ENCODE results near the gene DNAJB8. TPM values are rescaled to one million over a fixed set of nuclear protein-coding genes. Genes with fewer than 3 reads are reported as not detected.

DNAJB8 gene
- total and polyA plus RNA-seq, 4 experiments from 2014 or later = not detected

DNA sequence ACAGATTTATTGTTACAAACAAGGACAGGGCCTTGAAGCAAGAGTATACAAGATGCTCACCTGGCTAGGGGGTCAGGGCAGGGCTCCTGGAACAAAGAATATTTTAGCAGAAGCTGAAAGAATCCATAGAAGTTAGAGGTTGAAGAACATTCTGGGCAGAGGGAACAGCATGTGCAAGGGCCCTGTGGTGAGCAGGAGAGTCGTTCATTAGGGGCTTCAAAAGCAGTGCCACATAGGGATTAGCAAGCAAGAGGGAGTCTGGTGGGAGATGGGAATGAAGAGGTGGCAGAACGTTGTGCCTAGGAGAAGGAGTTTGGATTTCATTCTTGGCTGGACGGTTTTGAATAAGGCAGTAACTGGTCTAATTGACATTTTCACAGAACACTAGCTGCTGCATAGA lies 22.9 kb downstream of the DNAJB8 start:
- DNase-seq = no peak
- H3K27ac ChIP-seq (ENCODE audit: low read depth, low read length) = no peak overlapping the region
- peaks cover 10 to 14% of the 10 kb centered on the region in 2 donors for H3K27me3 Mint-ChIP-seq
- intact Hi-C loops (cut with micrococcal nuclease) = no loop called here
- no peaks in the 10 kb centered on the region for H3K9me3 ChIP-seq (ENCODE audit: control insufficient read depth in 1 of 2, low read length in 2 of 2)
- H3K36me3 Mint-ChIP-seq = peaks cover 4 to 5% of the 10 kb centered on the region in 2 donors
- H3K36me3 ChIP-seq (ENCODE audit: insufficient read depth, low read length) = no peaks in the 10 kb centered on the region
- ChIA-PET POLR2A (ENCODE audit: partially characterized antibody) (no interaction called here), CTCF (ENCODE audit: partially characterized antibody) (no interaction called here)
- peak overlapping the region in 1 of 8 donors; percentile 9 for H3K4me3 Mint-ChIP-seq
- H3K27ac Mint-ChIP-seq = peak overlapping the region in 2 of 7 donors; percentile 82 to 84
- no peak overlapping the region for H3K4me3 ChIP-seq (ENCODE audit: low read length in 2 of 2)
- no peaks in the 10 kb centered on the region for H3K27me3 ChIP-seq (ENCODE audit: insufficient read depth, low read length)
- H3K4me1 ChIP-seq (ENCODE audit: insufficient read depth, low read length) = peaks cover 16% of the 10 kb centered on the region
- H3K9me3 Mint-ChIP-seq = peaks cover 4 to 18% (median 14%) of the 10 kb centered on the region in 8 donors
- H3K4me1 Mint-ChIP-seq = peaks cover 10 to 26% (median 13%) of the 10 kb centered on the region in 4 donors

GRCh38 chr3:128442949-128443348 lies 23.7 kb downstream of the DNAJB8 start:
- no peak overlapping the region for H3K27ac Mint-ChIP-seq
- no peak for DNase-seq
- CTCF ChIA-PET (ENCODE audit: partially characterized antibody) = no interaction called here
- intact Hi-C loops (cut with micrococcal nuclease) = no loop called here
- no peak overlapping the region for H3K4me3 ChIP-seq (ENCODE audit: low read length in 2 of 2)
- POLR2A ChIA-PET (ENCODE audit: partially characterized antibody) = no interaction called here
- peaks cover 10 to 14% of the 10 kb centered on the region in 2 donors for H3K27me3 Mint-ChIP-seq
- peaks cover 4 to 19% (median 7%) of the 10 kb centered on the region in 4 donors for H3K4me1 Mint-ChIP-seq
- no peaks in the 10 kb centered on the region for H3K36me3 ChIP-seq (ENCODE audit: insufficient read depth, low read length)
- H3K4me3 Mint-ChIP-seq = no peak overlapping the region
- no peaks in the 10 kb centered on the region for H3K27me3 ChIP-seq (ENCODE audit: insufficient read depth, low read length)
- H3K27ac ChIP-seq (ENCODE audit: low read depth, low read length) = no peak overlapping the region
- no peaks in the 10 kb centered on the region for H3K9me3 ChIP-seq (ENCODE audit: control insufficient read depth in 1 of 2, low read length in 2 of 2)
- peaks cover 4 to 12% (median 9%) of the 10 kb centered on the region in 8 donors for H3K9me3 Mint-ChIP-seq
- no peaks in the 10 kb centered on the region for H3K36me3 Mint-ChIP-seq
- H3K4me1 ChIP-seq (ENCODE audit: insufficient read depth, low read length) = peaks cover 8% of the 10 kb centered on the region

GRCh38 chr3:128442070-128442469 lies 24.6 kb downstream of the DNAJB8 start:
- CTCF ChIA-PET (ENCODE audit: partially characterized antibody) = no interaction called here

DNA sequence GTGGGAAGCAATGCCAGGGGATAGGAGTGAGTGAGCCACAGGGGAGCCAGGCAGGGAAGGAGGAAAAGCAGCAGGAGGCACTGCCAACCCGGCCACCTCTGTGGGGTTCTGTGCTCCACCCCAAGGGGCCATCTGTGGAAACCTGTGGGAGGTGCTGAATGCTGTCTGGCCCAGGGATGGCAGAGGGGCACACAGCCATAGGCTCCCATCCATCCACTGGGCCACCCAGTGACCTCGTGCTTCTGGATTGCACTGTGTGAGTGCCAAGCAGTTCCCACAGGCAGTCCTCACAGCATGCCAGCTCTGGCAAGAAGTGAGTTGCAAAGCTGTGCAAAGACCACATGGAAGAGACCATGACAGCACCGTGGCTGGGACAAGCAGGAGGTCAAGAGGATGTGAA lies 27.5 kb downstream of the DNAJB8 start:
- H3K4me1 ChIP-seq (ENCODE audit: insufficient read depth, low read length) = no peaks in the 10 kb centered on the region
- H3K27me3 ChIP-seq (ENCODE audit: insufficient read depth, low read length) = no peaks in the 10 kb centered on the region
- no peaks in the 10 kb centered on the region for H3K9me3 ChIP-seq (ENCODE audit: control insufficient read depth in 1 of 2, low read length in 2 of 2)
- H3K4me3 ChIP-seq (ENCODE audit: low read length in 2 of 2) = no peak overlapping the region
- ChIA-PET POLR2A (ENCODE audit: partially characterized antibody) (no interaction called here), CTCF (ENCODE audit: partially characterized antibody) (interaction anchor here (2.8 kb wide), 1 partner anchor 12 kb away, joined by 13 read pairs; no protein-coding TSS in a partner anchor)
- intact Hi-C loops (cut with micrococcal nuclease) = no loop called here
- peaks cover 10 to 23% of the 10 kb centered on the region in 2 donors for H3K27me3 Mint-ChIP-seq
- H3K36me3 Mint-ChIP-seq = no peaks in the 10 kb centered on the region
- H3K4me1 Mint-ChIP-seq = peaks cover 0 to 2% (median 0%) of the 10 kb centered on the region in 4 donors
- H3K27ac ChIP-seq (ENCODE audit: low read depth, low read length) = no peak overlapping the region
- DNase-seq = no peak
- H3K9me3 Mint-ChIP-seq = no peaks in the 10 kb centered on the region
- no peak overlapping the region for H3K27ac Mint-ChIP-seq
- no peak overlapping the region for H3K4me3 Mint-ChIP-seq
- no peaks in the 10 kb centered on the region for H3K36me3 ChIP-seq (ENCODE audit: insufficient read depth, low read length)

More at GRCh38 chr3:128442070-128442469, 24.6 kb downstream of the DNAJB8 start:
- Histone ChIP-seq H3K27me3 (ENCODE audit: insufficient read depth, low read length) (no peaks in the 10 kb centered on the region), H3K4me3 (ENCODE audit: low read length in 2 of 2) (no peak overlapping the region), H3K36me3 (ENCODE audit: insufficient read depth, low read length) (no peaks in the 10 kb centered on the region), H3K9me3 (ENCODE audit: control insufficient read depth in 1 of 2, low read length in 2 of 2) (no peaks in the 10 kb centered on the region), H3K4me1 (ENCODE audit: insufficient read depth, low read length) (no peaks in the 10 kb centered on the region), H3K27ac (ENCODE audit: low read depth, low read length) (no peak overlapping the region)
- H3K36me3 Mint-ChIP-seq = no peaks in the 10 kb centered on the region
- POLR2A ChIA-PET (ENCODE audit: partially characterized antibody) = no interaction called here
- H3K27ac Mint-ChIP-seq = no peak overlapping the region
- H3K4me3 Mint-ChIP-seq = no peak overlapping the region
- H3K4me1 Mint-ChIP-seq = peaks cover under 1 to 10% (median 3%) of the 10 kb centered on the region in 4 donors
- peaks cover 10 to 17% of the 10 kb centered on the region in 2 donors for H3K27me3 Mint-ChIP-seq
- H3K9me3 Mint-ChIP-seq = peaks cover 4 to 11% (median 5%) of the 10 kb centered on the region in 8 donors
- intact Hi-C loops (cut with micrococcal nuclease) = no loop called here
- no peak for DNase-seq

- Histone ChIP-seq H3K36me3 (ENCODE audit: insufficient read depth, low read length) (no peaks in the 10 kb centered on the region), H3K9me3 (ENCODE audit: control insufficient read depth in 1 of 2, low read length in 2 of 2) (no peaks in the 10 kb centered on the region), H3K27ac (ENCODE audit: low read depth, low read length) (no peak overlapping the region), H3K4me3 (ENCODE audit: low read length in 2 of 2) (no peak overlapping the region), H3K27me3 (ENCODE audit: insufficient read depth, low read length) (no peaks in the 10 kb centered on the region), H3K4me1 (ENCODE audit: insufficient read depth, low read length) (no peaks in the 10 kb centered on the region)
- peaks cover 12 to 28% of the 10 kb centered on the region in 2 donors for H3K27me3 Mint-ChIP-seq
- ChIA-PET CTCF (ENCODE audit: partially characterized antibody) (interaction anchor here (2.8 kb wide), 1 partner anchor 11 kb away, joined by 13 read pairs; no protein-coding TSS in a partner anchor), POLR2A (ENCODE audit: partially characterized antibody) (no interaction called here)
- no peaks in the 10 kb centered on the region for H3K9me3 Mint-ChIP-seq
- H3K4me3 Mint-ChIP-seq = no peak overlapping the region
- H3K27ac Mint-ChIP-seq = no peak overlapping the region
- H3K4me1 Mint-ChIP-seq = no peaks in the 10 kb centered on the region
- DNase-seq = no peak
- no peaks in the 10 kb centered on the region for H3K36me3 Mint-ChIP-seq
- intact Hi-C loops (cut with micrococcal nuclease) = no loop called here
Measured at GRCh38 chr3:128438488-128439072, 28.1 kb downstream of the DNAJB8 start.

GRCh38 chr3:128436214-128436613 lies 30.5 kb downstream of the DNAJB8 start:
- no peaks in the 10 kb centered on the region for H3K9me3 Mint-ChIP-seq
- POLR2A ChIA-PET (ENCODE audit: partially characterized antibody) = no interaction called here
- Histone ChIP-seq H3K9me3 (ENCODE audit: control insufficient read depth in 1 of 2, low read length in 2 of 2) (no peaks in the 10 kb centered on the region), H3K27me3 (ENCODE audit: insufficient read depth, low read length) (peaks cover 4% of the 10 kb centered on the region), H3K4me1 (ENCODE audit: insufficient read depth, low read length) (no peaks in the 10 kb centered on the region), H3K4me3 (ENCODE audit: low read length in 2 of 2) (no peak overlapping the region), H3K27ac (ENCODE audit: low read depth, low read length) (no peak overlapping the region), H3K36me3 (ENCODE audit: insufficient read depth, low read length) (no peaks in the 10 kb centered on the region)
- intact Hi-C loops (cut with micrococcal nuclease) = no loop called here
- H3K27ac Mint-ChIP-seq = no peak overlapping the region
- H3K36me3 Mint-ChIP-seq = peaks cover 0 to 6% of the 10 kb centered on the region in 2 donors
- no peak for DNase-seq
- peaks cover 24 to 37% of the 10 kb centered on the region in 2 donors for H3K27me3 Mint-ChIP-seq
- no peak overlapping the region for H3K4me3 Mint-ChIP-seq
- H3K4me1 Mint-ChIP-seq = peaks cover 7 to 12% (median 11%) of the 10 kb centered on the region in 4 donors
- CTCF ChIA-PET (ENCODE audit: partially characterized antibody) = interaction anchor here (1.2 kb wide), 1 partner anchor 9 kb away, joined by 4 read pairs; no protein-coding TSS in a partner anchor

GRCh38 chr3:128435561-128435960 lies 31.1 kb downstream of the DNAJB8 start:
- ChIA-PET POLR2A (ENCODE audit: partially characterized antibody) (no interaction called here), CTCF (ENCODE audit: partially characterized antibody) (interaction anchor here (1.0 to 1.2 kb wide), 2 partner anchors 9 to 173 kb away, joined by 3 to 4 read pairs; no protein-coding TSS in a partner anchor)
- H3K4me1 ChIP-seq (ENCODE audit: insufficient read depth, low read length) = no peaks in the 10 kb centered on the region
- DNase-seq = no peak
- no peak overlapping the region for H3K27ac ChIP-seq (ENCODE audit: low read depth, low read length)
- H3K27me3 ChIP-seq (ENCODE audit: insufficient read depth, low read length) = peaks cover 4% of the 10 kb centered on the region
- H3K27me3 Mint-ChIP-seq = peaks cover 28 to 42% of the 10 kb centered on the region in 2 donors
- H3K27ac Mint-ChIP-seq = no peak overlapping the region
- H3K36me3 Mint-ChIP-seq = peaks cover 0 to 6% of the 10 kb centered on the region in 2 donors
- H3K4me3 ChIP-seq (ENCODE audit: low read length in 2 of 2) = no peak overlapping the region
- H3K9me3 ChIP-seq (ENCODE audit: control insufficient read depth in 1 of 2, low read length in 2 of 2) = no peaks in the 10 kb centered on the region
- H3K36me3 ChIP-seq (ENCODE audit: insufficient read depth, low read length) = no peaks in the 10 kb centered on the region
- H3K4me3 Mint-ChIP-seq = no peak overlapping the region
- H3K4me1 Mint-ChIP-seq = peaks cover 7 to 12% (median 11%) of the 10 kb centered on the region in 4 donors
- intact Hi-C loops (cut with micrococcal nuclease) = no loop called here
- H3K9me3 Mint-ChIP-seq = no peaks in the 10 kb centered on the region
